ENCODE results near the gene ARHGEF38.
"Not testable (repeated sequence)": the region's sequence is repeated elsewhere in the genome, so short reads cannot be mapped to it uniquely, and the experiment has no call there.

ARHGEF38 gene

GRCh38 chr4:105560421-105560848 is 8.0 kb downstream of the ARHGEF38 start:
- no peak for DNase-seq

GRCh38 chr4:105563352-105563751 is 10.9 kb downstream of the ARHGEF38 start:
- DNase-seq: no peak

GRCh38 chr4:105568584-105568983 is 16.2 kb downstream of the ARHGEF38 start:
- no peak for DNase-seq

- no peak for DNase-seq
These were observed 16.8 kb downstream of the ARHGEF38 start for GRCh38 chr4:105569057-105569865.

GRCh38 chr4:105569866-105570236 is 17.4 kb downstream of the ARHGEF38 start:
- no peak for DNase-seq

GRCh38 chr4:105572296-105572695 is 19.9 kb downstream of the ARHGEF38 start:
- no peak for DNase-seq

GRCh38 chr4:105586638-105587328 is 34.4 kb downstream of the ARHGEF38 start:
- DNase-seq: no peak

GRCh38 chr4:105587841-105588240 is 35.4 kb downstream of the ARHGEF38 start:
- DNase-seq: no peak

- DNase-seq: no peak
These were observed 35.8 kb downstream of the ARHGEF38 start for GRCh38 chr4:105588252-105588651.

- DNase-seq: no peak
These were observed 39.2 kb downstream of the ARHGEF38 start for GRCh38 chr4:105591573-105591972.

GRCh38 chr4:105594099-105595010 is 41.9 kb downstream of the ARHGEF38 start:
- no peak for DNase-seq

GRCh38 chr4:105596684-105597083 is 44.3 kb downstream of the ARHGEF38 start:
- no peak for DNase-seq

- no peak for DNase-seq
These were observed 45.6 kb downstream of the ARHGEF38 start for GRCh38 chr4:105598052-105598451.

- DNase-seq: no peak
These were observed 46.4 kb downstream of the ARHGEF38 start for GRCh38 chr4:105598787-105599186.

GRCh38 chr4:105599482-105599881 is 47.1 kb downstream of the ARHGEF38 start:
- DNase-seq: no peak

GRCh38 chr4:105599932-105600655 is 47.7 kb downstream of the ARHGEF38 start:
- no peak for DNase-seq

- DNase-seq: no peak
These were observed 48.5 kb downstream of the ARHGEF38 start for GRCh38 chr4:105600951-105601350.

GRCh38 chr4:105601406-105601805 is 49.0 kb downstream of the ARHGEF38 start:
- no peak for DNase-seq

GRCh38 chr4:105603158-105603557 is 50.7 kb downstream of the ARHGEF38 start:
- no peak for DNase-seq

- no peak for DNase-seq
These were observed 53.1 kb downstream of the ARHGEF38 start for GRCh38 chr4:105605493-105605892.

- no peak for DNase-seq
These were observed 55.5 kb downstream of the ARHGEF38 start for GRCh38 chr4:105607876-105608275.

GRCh38 chr4:105609819-105610218 is 57.4 kb downstream of the ARHGEF38 start:
- DNase-seq: not testable (repeated sequence)

GRCh38 chr4:105613306-105613705 is 60.9 kb downstream of the ARHGEF38 start:
- no peak for DNase-seq

Measured in activated naive CD4-positive, alpha-beta T cell (primary cell).